ENCODE data around the gene MAML3. TPM values are rescaled to one million over a fixed set of nuclear protein-coding genes. Genes with fewer than 3 reads are reported as not detected.

Gene MAML3
- total RNA-seq, 1 donor from 2014 or later, result 24.8 TPM

GRCh38 chr4:139746431-139747171 is 407.4 kb downstream of the MAML3 start:
- no peaks in the 10 kb centered on the region for H3K27me3 Mint-ChIP-seq (ENCODE audit: low read depth)
- H3K4me3 Mint-ChIP-seq, result peak overlapping the region; percentile 6
- no peak for TF ChIP-seq CTCF (IDR thresholded peaks at IDR 0.05; ENCODE audit: unreplicated experiment)
- no peaks in the 10 kb centered on the region for H3K36me3 Mint-ChIP-seq
- H3K9me3 Mint-ChIP-seq, result no peaks in the 10 kb centered on the region
- peaks cover 77% of the 10 kb centered on the region for H3K4me1 Mint-ChIP-seq
- peak; percentile 37 to 57 for DNase-seq (ENCODE audit: low spot score in 2 of 2, unreplicated experiment in 2 of 2)
- peak overlapping the region; percentile 86 for H3K27ac Mint-ChIP-seq

GRCh38 chr4:139745111-139745639 is 408.8 kb downstream of the MAML3 start:
- no peak for TF ChIP-seq CTCF (IDR thresholded peaks at IDR 0.05; ENCODE audit: unreplicated experiment)
- H3K4me3 Mint-ChIP-seq, result no peak overlapping the region
- H3K27me3 Mint-ChIP-seq (ENCODE audit: low read depth), result no peaks in the 10 kb centered on the region
- no peak for DNase-seq (ENCODE audit: low spot score in 2 of 2, unreplicated experiment in 2 of 2)
- H3K9me3 Mint-ChIP-seq, result no peaks in the 10 kb centered on the region
- no peaks in the 10 kb centered on the region for H3K36me3 Mint-ChIP-seq
- peaks cover 79% of the 10 kb centered on the region for H3K4me1 Mint-ChIP-seq
- H3K27ac Mint-ChIP-seq, result peak overlapping the region; percentile 51

GRCh38 chr4:139744232-139744631 is 409.8 kb downstream of the MAML3 start:
- Mint-ChIP-seq H3K9me3 (no peaks in the 10 kb centered on the region), H3K27ac (no peak overlapping the region), H3K36me3 (no peaks in the 10 kb centered on the region), H3K27me3 (ENCODE audit: low read depth) (no peaks in the 10 kb centered on the region), H3K4me1 (peaks cover 74% of the 10 kb centered on the region), H3K4me3 (no peak overlapping the region)
- TF ChIP-seq CTCF (IDR thresholded peaks at IDR 0.05; ENCODE audit: unreplicated experiment), result no peak
- no peak for DNase-seq (ENCODE audit: low spot score in 2 of 2, unreplicated experiment in 2 of 2)

- H3K27me3 Mint-ChIP-seq (ENCODE audit: low read depth), result no peaks in the 10 kb centered on the region
- H3K4me1 Mint-ChIP-seq, result peaks cover 64% of the 10 kb centered on the region
- no peaks in the 10 kb centered on the region for H3K36me3 Mint-ChIP-seq
- no peak for DNase-seq (ENCODE audit: low spot score in 2 of 2, unreplicated experiment in 2 of 2)
- H3K27ac Mint-ChIP-seq, result peak overlapping the region; percentile 75
- H3K4me3 Mint-ChIP-seq, result no peak overlapping the region
- TF ChIP-seq CTCF (IDR thresholded peaks at IDR 0.05; ENCODE audit: unreplicated experiment), result no peak
- H3K9me3 Mint-ChIP-seq, result no peaks in the 10 kb centered on the region
These were observed 411.0 kb downstream of the MAML3 start for GRCh38 chr4:139743027-139743426.

GRCh38 chr4:139740531-139741041 is 413.4 kb downstream of the MAML3 start:
- Mint-ChIP-seq H3K27me3 (ENCODE audit: low read depth) (no peaks in the 10 kb centered on the region), H3K9me3 (no peaks in the 10 kb centered on the region), H3K4me1 (peaks cover 55% of the 10 kb centered on the region), H3K36me3 (no peaks in the 10 kb centered on the region), H3K27ac (peak overlapping the region; percentile 86), H3K4me3 (no peak overlapping the region)
- DNase-seq (ENCODE audit: low spot score in 2 of 2, unreplicated experiment in 2 of 2), result no peak
- no peak for TF ChIP-seq CTCF (IDR thresholded peaks at IDR 0.05; ENCODE audit: unreplicated experiment)

Data from mesothelial cell of epicardium (in vitro differentiated cells).